GM19025 (cell line): ENCODE results near the gene LANCL2.
"Not testable (repeated sequence)": the region's sequence is repeated elsewhere in the genome, so short reads cannot be mapped to it uniquely, and the experiment has no call there.

Experiments
- ATAC-seq: cut with Tn5 transposase; IDR thresholded peaks from one replicate; pipeline ENCODE4 v1.9.1; 2021; ENCODE audit warnings: mild to moderate bottlenecking, low read depth, moderate library complexity; ENCODE audit not compliant: unreplicated experiment

The LANCL2 gene, protein sequence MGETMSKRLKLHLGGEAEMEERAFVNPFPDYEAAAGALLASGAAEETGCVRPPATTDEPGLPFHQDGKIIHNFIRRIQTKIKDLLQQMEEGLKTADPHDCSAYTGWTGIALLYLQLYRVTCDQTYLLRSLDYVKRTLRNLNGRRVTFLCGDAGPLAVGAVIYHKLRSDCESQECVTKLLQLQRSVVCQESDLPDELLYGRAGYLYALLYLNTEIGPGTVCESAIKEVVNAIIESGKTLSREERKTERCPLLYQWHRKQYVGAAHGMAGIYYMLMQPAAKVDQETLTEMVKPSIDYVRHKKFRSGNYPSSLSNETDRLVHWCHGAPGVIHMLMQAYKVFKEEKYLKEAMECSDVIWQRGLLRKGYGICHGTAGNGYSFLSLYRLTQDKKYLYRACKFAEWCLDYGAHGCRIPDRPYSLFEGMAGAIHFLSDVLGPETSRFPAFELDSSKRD

DNA sequence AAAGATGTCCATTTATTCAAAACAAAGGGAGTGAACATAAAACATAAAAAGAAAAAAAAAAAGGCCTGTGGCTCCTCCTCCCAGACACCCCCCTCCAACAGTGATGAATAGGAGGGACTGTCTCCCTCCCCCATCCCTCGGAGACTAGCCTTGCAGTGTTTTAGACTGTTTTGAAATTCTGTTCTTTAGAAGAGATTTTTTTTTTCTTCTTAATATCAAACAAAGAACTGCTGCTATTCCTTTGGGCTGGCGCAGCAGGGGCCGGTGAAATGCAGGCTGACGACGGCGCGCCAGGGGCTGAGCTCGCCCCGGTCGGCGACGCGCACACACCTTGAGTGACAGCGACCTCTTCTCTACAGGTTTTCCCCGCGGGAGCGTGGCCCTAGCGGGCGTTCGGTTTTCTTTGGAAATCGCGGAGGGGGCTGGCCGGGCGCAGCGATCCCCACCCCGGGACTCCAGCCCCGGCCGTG lies at the start of gene LANCL2:
Gene LANCL2, plus strand, starts transcription at position 133 of the 470 bp plus-strand sequence. CDS start 689 bp downstream, outside the sequence.
- ATAC-seq, result peak; percentile 26

GRCh38 chr7:55325371-55325792 lies 39.8 kb upstream of the LANCL2 start:
- ATAC-seq, result no peak

DNA sequence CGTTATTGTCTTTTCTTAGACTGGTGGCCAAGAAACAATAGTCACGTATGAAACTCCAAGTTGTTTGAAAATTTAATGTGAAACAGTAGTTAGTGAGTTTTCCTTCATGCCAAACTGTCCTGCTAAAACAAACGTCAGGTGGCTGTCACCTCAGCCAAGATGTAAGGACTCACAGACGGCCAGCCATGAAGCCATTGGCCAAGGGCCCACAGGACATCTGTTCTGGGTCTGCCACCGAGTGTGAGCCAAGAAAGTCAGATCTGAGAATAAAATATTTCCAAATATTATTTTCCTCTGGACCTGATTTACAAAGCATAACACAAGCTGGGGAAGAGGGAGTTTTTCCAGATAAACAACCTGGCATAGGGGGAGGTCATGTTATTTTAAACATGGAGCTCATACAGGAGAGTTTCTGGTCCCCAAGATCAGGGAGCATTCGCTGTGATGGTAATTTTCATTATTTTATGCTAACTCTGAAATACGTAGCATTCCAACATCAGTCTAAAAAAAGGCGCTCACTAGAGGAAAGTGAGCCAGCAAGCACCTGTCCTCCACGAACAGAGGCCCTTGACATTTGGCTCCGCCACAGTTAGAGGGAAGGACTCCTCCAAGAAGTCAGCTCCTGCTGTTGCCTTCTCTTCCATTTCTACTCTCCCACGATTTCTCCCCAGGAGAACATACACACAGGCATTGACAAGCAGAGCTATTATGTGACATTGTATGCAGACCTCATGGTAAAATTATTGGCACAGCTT lies 38.9 kb upstream of the LANCL2 start:
- no peak for ATAC-seq

DNA sequence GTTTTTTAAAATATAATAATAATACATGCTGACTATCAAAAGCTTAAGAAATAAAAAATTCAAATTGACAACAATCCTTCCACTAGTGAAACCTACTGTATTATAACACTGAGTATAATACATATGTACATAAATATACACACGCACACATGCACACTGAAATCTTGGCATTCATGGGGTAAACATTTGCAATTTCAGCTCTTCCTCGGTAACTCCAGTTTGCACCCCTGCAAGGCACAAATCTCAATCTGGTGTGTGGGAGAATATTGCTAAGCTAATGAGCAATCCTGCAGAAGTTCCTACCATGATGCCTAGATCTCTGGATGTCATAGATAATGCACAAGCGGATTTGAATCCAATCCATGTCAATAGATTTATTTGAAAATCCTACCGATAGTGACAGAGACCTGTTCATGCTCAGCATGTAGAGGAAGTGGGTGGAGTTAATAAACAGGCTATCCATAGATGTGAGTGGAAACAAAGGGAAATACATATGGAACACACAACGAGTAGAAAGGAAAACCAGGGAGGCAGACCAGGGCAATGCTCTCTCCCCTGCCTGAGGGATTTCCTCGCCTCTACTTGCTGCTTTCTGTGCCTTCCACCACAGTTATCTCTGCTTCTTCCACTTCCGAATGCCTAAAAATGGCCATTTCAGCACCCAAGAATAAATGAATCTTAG lies 38.1 kb upstream of the LANCL2 start:
- no peak for ATAC-seq

GRCh38 chr7:55335151-55335550 lies 30.0 kb upstream of the LANCL2 start:
- ATAC-seq, result no peak

DNA sequence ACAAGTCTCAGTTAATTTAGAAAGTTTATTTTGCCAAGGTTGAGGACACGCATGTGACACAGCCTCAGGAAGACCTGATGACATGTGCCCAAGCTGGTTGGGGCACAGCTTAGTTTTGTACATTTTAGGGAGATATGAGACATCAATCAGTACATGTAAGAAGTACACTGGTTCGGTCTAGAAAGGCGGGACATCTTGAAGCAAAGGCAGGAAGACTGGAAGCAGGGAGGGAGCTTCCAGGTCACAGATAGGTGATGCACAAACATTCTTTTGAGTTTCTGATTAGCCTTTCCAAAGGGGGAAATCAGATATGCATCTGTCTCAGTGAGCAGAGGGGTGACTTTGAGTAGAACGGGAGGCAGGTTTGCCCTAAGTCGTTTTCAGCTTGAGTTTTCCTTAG lies 29.4 kb upstream of the LANCL2 start:
- ATAC-seq, result no peak

- no peak for ATAC-seq
Measured at GRCh38 chr7:55336540-55336939, 28.6 kb upstream of the LANCL2 start.

GRCh38 chr7:55339033-55340000 lies 25.8 kb upstream of the LANCL2 start:
- no peak for ATAC-seq

GRCh38 chr7:55342216-55342871 lies 22.8 kb upstream of the LANCL2 start:
- ATAC-seq, result no peak

- no peak for ATAC-seq
Measured at GRCh38 chr7:55343002-55343781, 21.9 kb upstream of the LANCL2 start.

- no peak for ATAC-seq
Measured at GRCh38 chr7:55343860-55344606, 21.1 kb upstream of the LANCL2 start.

DNA sequence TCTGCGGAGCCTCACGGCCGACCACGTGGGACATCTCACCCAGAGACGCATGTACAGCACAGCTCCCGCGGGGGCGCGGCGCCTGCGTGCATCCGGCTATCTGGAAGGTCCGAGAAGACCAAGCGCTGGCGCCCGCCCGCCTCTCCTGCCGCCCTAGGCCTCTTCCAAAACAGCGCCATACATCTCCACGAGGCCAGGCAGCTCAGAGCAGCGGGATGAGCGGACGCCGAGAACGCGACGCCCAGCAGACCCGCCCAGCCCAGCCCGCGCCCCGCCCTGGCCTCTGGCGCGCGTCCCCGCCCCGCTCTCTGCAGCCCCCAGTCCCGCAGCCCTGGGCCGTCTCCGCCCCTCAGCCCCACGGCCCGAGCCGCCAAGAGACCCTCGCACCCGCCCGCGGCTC lies 20.3 kb upstream of the LANCL2 start:
- ATAC-seq, result no peak

DNA sequence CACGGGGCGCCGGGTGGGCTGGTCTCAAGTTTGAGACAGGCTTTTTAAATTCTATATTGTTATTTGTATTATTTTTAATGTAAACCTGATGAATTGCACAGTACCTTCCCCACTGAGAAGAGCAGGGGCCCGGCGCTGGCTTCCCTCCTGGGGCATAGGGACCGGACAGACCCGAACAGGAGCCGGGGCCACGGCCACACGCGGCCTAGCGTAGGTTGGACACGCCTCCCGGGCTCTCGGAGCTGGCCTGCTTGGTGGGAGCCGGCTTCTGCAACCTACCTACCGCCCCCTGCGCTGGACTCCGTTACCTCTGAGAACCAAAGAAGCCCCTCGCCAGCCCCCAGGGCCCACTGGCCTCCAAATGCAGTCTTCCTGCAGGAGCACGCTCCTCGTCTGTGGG lies 19.8 kb upstream of the LANCL2 start:
- no peak for ATAC-seq

DNA sequence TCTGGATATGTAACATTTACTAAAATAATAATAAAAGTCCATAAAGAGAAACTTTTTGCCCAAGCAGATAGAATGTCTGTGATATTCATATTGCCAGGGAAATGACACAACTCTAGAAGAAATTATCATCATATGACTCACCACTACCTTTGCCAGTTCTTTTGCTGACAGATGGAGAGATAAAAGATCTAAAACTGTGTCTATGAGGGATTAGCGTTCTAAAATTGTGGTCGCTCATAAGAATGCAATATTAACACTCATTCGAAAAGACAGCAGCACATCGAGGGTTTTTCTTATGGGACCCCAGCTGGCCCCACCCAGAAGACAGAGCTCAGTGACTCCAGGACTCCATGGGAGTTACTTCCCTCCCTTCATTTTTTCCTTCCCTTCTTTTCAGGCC lies 16.6 kb upstream of the LANCL2 start:
- ATAC-seq, result no peak

- ATAC-seq, result no peak
Measured at GRCh38 chr7:55349121-55349520, 16.0 kb upstream of the LANCL2 start.

DNA sequence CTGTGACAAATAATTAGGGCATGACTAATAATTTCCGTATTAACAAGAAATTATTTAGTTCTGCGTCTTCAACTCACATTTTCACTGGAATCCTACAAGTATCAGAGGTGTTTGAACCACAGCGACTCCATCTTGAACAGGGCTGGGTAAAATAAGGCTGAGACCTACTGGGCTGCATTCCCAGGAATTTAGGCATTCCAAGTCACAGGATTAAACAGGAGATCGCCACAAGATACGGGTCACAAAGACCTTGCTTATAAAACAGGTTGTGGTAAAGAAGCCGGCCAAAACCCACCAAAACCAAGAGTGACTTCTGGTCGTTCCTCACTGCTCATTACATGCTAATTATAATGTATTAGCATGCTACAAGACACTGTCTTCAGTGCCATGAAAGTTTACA lies 14.9 kb upstream of the LANCL2 start:
- no peak for ATAC-seq

GRCh38 chr7:55351263-55351662 lies 13.9 kb upstream of the LANCL2 start:
- no peak for ATAC-seq

- not testable (repeated sequence) for ATAC-seq
Measured at GRCh38 chr7:55352947-55353273, 12.2 kb upstream of the LANCL2 start.
